Fibroblast of lung (primary cell): ENCODE results near the gene OR8D1. TPM values are rescaled to one million over a fixed set of nuclear protein-coding genes. Genes with fewer than 3 reads are reported as not detected.
A peak's percentile ranks its signal among the peaks of the same experiment; 100 is the strongest.

Experiments
- DNase-seq, 2 donors: peaks; one replicate each; pipeline versions ENCODE4 v3.0.0 to v3.0.0-alpha.2; 2010; ENCODE audit warnings: low read depth in 2 of 2
- H2AFZ ChIP-seq: 2 replicates; pipeline ENCODE4 v1.5.1; 2012; ENCODE audit warnings: low read length, control low read depth, inconsistent platforms
- H3K27ac ChIP-seq: 2 replicates; pipeline ENCODE4 v1.5.1; 2011; ENCODE audit warnings: low read length, control low read depth; ENCODE audit not compliant: insufficient read depth
- H3K27me3 ChIP-seq: 2 replicates; pipeline ENCODE4 v1.5.1; 2011; ENCODE audit warnings: mild to moderate bottlenecking, low read length; ENCODE audit not compliant: control insufficient read depth, insufficient read depth
- H3K36me3 ChIP-seq: 2 replicates; pipeline ENCODE4 v1.5.1; 2011; ENCODE audit warnings: low read length; ENCODE audit not compliant: control insufficient read depth, insufficient read depth
- H3K4me1 ChIP-seq: 2 replicates; pipeline ENCODE4 v1.5.1; 2011; ENCODE audit warnings: low read length; ENCODE audit not compliant: control insufficient read depth, insufficient read depth; ENCODE audit errors: extremely low read depth
- H3K4me2 ChIP-seq: 2 replicates; pipeline ENCODE4 v1.5.1; 2011; ENCODE audit warnings: low read length, control low read depth; ENCODE audit not compliant: insufficient read depth; ENCODE audit errors: extremely low read depth
- H3K4me3 ChIP-seq, 4 experiments: fragments of 200-600 bp in 1 of 4; sonication (generic) in 1 of 4; replicated peaks in 1 of 4; 2 replicates each; pipeline ENCODE4 v1.5.1; 2011 to 2016; ENCODE audit warnings: low read length in 4 of 4, low read depth in 3 of 4, mild to moderate bottlenecking in 3 of 4, control low read depth in 2 of 4, inconsistent platforms in 1 of 4, mixed read lengths in 1 of 4; ENCODE audit not compliant: insufficient read depth in 1 of 4; ENCODE audit errors: control extremely low read depth in 1 of 4
- H3K79me2 ChIP-seq: 2 replicates; pipeline ENCODE4 v1.5.1; 2012; ENCODE audit warnings: mild to moderate bottlenecking, low read length, inconsistent platforms; ENCODE audit not compliant: control insufficient read depth, insufficient read depth
- H3K9ac ChIP-seq: 2 replicates; pipeline ENCODE4 v1.5.1; 2011; ENCODE audit warnings: mild to moderate bottlenecking, low read length, control low read depth; ENCODE audit not compliant: insufficient read depth
- H3K9me3 ChIP-seq: 2 replicates; pipeline ENCODE4 v1.5.1; 2012; ENCODE audit warnings: low read depth, low read length; ENCODE audit not compliant: control insufficient read depth, insufficient read depth
- H4K20me1 ChIP-seq: 2 replicates; pipeline ENCODE4 v1.5.1; 2011; ENCODE audit warnings: low read length; ENCODE audit not compliant: control insufficient read depth, insufficient read depth; ENCODE audit errors: extremely low read depth
- EZH2 ChIP-seq: IDR thresholded peaks from 2 replicates; pipeline ENCODE4 v1.5.1; 2012; ENCODE audit warnings: low read length, control low read depth, mild to moderate bottlenecking; ENCODE audit errors: missing control alignments
- polyA plus RNA-seq, 2 donors: library from polyadenylated mRNA; depleted of rRNA in 1 of 2; stranded (reverse) in 1 of 2; unstranded in 1 of 2; fragments of >200 nt; gene quantifications; 2 replicates each; pipeline ENCODE4 v1.2.1, GENCODE V29; 2011 to 2012; ENCODE audit warnings: missing spikeins in 1 of 2
- total RNA-seq: library from RNA; depleted of rRNA; stranded (reverse); fragments of >200 nt; gene quantifications from 2 replicates; pipeline ENCODE4 v1.2.1, GENCODE V29; 2014
- TF ChIP-seq, protein P1 (sequence below), 2 donors: IDR thresholded peaks in 1 of 2; conservative IDR thresholded peaks in 1 of 2; 1 replicate in 1 of 2; 2 replicates in 1 of 2; pipeline ENCODE4 v1.5.1; 2011 to 2012; ENCODE audit warnings: low read length in 2 of 2, control low read depth in 1 of 2, inconsistent platforms in 1 of 2, low read depth in 1 of 2, mild to moderate bottlenecking in 1 of 2

Gene OR8D1
- total and polyA plus RNA-seq, 2 donors (not counting 1 experiment from before 2014, with no cell fraction given) = not detected

DNA sequence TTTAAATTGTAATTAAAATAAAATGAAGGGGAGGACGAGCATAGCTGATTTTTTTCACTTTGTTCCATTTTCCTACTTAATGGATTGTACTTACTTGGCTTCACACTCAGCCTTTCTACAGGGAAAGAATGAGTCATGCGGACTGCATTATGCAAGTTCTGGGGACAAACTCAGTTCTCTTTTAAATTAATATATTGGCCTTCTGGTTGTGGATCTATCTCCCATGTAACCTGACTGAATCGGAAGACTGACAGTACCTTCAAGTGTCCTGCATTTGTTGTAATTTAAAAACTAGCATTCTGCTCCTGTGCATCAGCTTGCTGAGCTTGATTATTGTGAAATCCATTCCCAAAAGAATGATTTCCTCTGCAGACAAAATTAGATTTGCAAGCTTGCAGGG lies 12.2 kb downstream of the OR8D1 start:
- no peaks in the 10 kb centered on the region for H3K79me2 ChIP-seq
- H3K27me3 ChIP-seq = no peaks in the 10 kb centered on the region
- no peak overlapping the region for H3K4me3 ChIP-seq
- H3K4me2 ChIP-seq = no peak overlapping the region
- H3K9ac ChIP-seq = no peak overlapping the region
- H3K9me3 ChIP-seq = no peaks in the 10 kb centered on the region
- peak; percentile 80 to 89 for DNase-seq
- H3K36me3 ChIP-seq = no peaks in the 10 kb centered on the region
- no peak overlapping the region for H2AFZ ChIP-seq
- TF ChIP-seq EZH2 = no peak
- TF ChIP-seq, protein P1, sequence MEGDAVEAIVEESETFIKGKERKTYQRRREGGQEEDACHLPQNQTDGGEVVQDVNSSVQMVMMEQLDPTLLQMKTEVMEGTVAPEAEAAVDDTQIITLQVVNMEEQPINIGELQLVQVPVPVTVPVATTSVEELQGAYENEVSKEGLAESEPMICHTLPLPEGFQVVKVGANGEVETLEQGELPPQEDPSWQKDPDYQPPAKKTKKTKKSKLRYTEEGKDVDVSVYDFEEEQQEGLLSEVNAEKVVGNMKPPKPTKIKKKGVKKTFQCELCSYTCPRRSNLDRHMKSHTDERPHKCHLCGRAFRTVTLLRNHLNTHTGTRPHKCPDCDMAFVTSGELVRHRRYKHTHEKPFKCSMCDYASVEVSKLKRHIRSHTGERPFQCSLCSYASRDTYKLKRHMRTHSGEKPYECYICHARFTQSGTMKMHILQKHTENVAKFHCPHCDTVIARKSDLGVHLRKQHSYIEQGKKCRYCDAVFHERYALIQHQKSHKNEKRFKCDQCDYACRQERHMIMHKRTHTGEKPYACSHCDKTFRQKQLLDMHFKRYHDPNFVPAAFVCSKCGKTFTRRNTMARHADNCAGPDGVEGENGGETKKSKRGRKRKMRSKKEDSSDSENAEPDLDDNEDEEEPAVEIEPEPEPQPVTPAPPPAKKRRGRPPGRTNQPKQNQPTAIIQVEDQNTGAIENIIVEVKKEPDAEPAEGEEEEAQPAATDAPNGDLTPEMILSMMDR (conservative IDR thresholded peaks at IDR 0.05 in 1 of 2, IDR thresholded peaks at IDR 0.05 in 1 of 2; ENCODE audit: low read depth in 1 of 2, low read length in 2 of 2) = no peak
- no peak overlapping the region for H3K27ac ChIP-seq
- no peaks in the 10 kb centered on the region for H3K4me1 ChIP-seq
- no peaks in the 10 kb centered on the region for H4K20me1 ChIP-seq

DNA sequence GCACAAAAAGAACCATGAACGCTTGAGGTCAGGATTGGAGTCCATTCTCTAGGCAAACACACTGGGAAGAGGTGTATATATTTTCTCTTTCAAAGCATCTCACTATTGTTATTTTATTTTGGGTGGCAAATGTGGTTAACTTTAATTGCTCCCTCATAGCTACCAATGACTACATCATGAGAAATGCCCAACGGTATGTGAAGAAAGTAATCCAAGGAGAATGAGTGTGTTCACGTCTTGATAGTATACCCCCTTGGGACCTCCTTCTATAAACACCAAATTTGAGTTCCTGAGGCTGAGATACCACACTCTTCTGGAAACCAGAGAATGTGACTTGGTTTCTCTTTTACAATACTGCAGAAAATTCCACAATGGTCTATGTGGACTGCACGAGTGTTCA lies 15.8 kb downstream of the OR8D1 start:
- H3K79me2 ChIP-seq = no peaks in the 10 kb centered on the region
- no peaks in the 10 kb centered on the region for H3K9me3 ChIP-seq
- DNase-seq = peak in 1 of 2 donors; percentile 58
- H3K4me1 ChIP-seq = no peaks in the 10 kb centered on the region
- H3K9ac ChIP-seq = no peak overlapping the region
- no peak overlapping the region for H2AFZ ChIP-seq
- no peak overlapping the region for H3K4me2 ChIP-seq
- H3K4me3 ChIP-seq = no peak overlapping the region
- no peak overlapping the region for H3K27ac ChIP-seq
- H3K27me3 ChIP-seq = no peaks in the 10 kb centered on the region
- no peaks in the 10 kb centered on the region for H4K20me1 ChIP-seq
- H3K36me3 ChIP-seq = no peaks in the 10 kb centered on the region
- TF ChIP-seq EZH2 = no peak
- TF ChIP-seq, protein P1 (conservative IDR thresholded peaks at IDR 0.05 in 1 of 2, IDR thresholded peaks at IDR 0.05 in 1 of 2; ENCODE audit: low read depth in 1 of 2, low read length in 2 of 2) = no peak

DNA sequence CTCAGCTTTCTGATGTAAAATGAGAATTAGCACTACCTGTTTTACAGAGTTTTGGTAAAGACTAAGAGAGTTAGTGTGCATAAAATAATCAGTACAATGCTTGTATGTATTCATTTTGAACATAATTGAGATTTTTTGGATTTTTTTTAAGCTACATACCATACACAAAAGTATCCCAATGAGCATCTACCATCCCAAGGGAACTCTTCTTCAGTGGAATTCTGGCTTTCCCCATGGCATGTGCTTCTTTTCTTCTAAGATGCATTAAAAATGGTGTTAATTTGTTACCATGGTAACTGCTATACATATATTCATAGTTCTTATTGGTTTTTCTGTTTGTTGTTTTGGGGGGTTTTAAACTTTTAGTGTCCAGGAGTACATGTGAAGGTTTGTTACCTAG lies 17.7 kb downstream of the OR8D1 start:
- Histone ChIP-seq H3K9ac (no peak overlapping the region), H3K9me3 (no peaks in the 10 kb centered on the region), H3K4me1 (no peaks in the 10 kb centered on the region), H4K20me1 (no peaks in the 10 kb centered on the region), H3K4me3 (no peak overlapping the region), H3K27ac (no peak overlapping the region), H2AFZ (no peak overlapping the region), H3K27me3 (no peaks in the 10 kb centered on the region), H3K4me2 (no peak overlapping the region), H3K36me3 (no peaks in the 10 kb centered on the region), H3K79me2 (no peaks in the 10 kb centered on the region)
- TF ChIP-seq, protein P1 (conservative IDR thresholded peaks at IDR 0.05 in 1 of 2, IDR thresholded peaks at IDR 0.05 in 1 of 2; ENCODE audit: low read depth in 1 of 2, low read length in 2 of 2) = no peak
- no peak for DNase-seq
